Measurements from ENCODE around the gene C4A. TPM values are rescaled to one million over a fixed set of nuclear protein-coding genes. Genes with fewer than 3 reads are reported as not detected.
A peak's percentile ranks its signal among the peaks of the same experiment; 100 is the strongest.
"Not testable (repeated sequence)": the region's sequence is repeated elsewhere in the genome, so short reads cannot be mapped to it uniquely, and the experiment has no call there.

The C4A gene
- 179 TPM for total RNA-seq

GRCh38 chr6:31981744-31982143 is at the start of gene C4A:
TSS of gene C4A (plus strand) at chr6:31982057. CDS start at chr6:31982108, 51 bp downstream.
- DNase-seq (ENCODE audit: low spot score) = not testable (repeated sequence)

GRCh38 chr6:31932137-31932536 is 49.7 kb upstream of the C4A start:
- not testable (repeated sequence) for DNase-seq (ENCODE audit: low spot score)

- DNase-seq (ENCODE audit: low spot score) = no peak
Measured at GRCh38 chr6:31933537-31933936, 48.3 kb upstream of the C4A start.

DNA sequence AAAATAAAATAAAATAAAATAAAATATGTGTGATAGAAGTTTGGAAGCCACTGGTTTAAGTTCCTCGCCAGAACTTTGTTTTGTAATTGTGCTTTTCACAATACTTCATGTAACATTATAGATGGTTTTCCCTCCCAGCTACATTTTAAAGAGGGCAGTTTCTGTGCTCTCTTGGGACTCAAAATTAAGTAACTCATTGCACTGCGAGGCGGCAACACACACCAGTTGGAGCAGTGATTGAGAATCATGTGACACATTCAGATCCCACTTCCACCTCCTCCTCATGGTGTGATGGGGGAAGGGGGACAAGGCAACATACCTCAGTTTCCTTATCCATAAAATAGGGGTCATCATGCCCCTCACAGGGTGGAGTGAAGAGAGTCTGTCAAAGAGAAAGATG is 46.8 kb upstream of the C4A start:
- no peak for DNase-seq (ENCODE audit: low spot score)

DNA sequence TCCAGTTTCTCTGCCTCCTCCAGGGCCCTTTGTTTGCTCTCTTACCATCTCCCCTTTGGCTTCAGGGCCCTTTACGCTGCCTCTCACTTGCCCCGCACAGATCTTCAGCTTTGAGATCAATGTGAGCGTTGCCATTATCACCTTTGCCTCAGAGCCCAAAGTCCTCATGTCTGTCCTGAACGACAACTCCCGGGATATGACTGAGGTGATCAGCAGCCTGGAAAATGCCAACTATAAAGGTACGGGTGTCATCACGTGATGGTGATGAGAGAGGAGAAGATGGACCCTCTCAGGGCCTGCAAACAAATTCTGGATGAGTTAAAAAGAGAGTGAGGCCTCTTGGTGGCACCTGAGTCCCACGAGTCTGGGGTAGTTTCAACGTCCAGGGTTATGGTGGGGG is 46.0 kb upstream of the C4A start:
- DNase-seq (ENCODE audit: low spot score) = no peak

GRCh38 chr6:31940256-31940664 is 41.6 kb upstream of the C4A start:
- DNase-seq (ENCODE audit: low spot score) = no peak

DNA sequence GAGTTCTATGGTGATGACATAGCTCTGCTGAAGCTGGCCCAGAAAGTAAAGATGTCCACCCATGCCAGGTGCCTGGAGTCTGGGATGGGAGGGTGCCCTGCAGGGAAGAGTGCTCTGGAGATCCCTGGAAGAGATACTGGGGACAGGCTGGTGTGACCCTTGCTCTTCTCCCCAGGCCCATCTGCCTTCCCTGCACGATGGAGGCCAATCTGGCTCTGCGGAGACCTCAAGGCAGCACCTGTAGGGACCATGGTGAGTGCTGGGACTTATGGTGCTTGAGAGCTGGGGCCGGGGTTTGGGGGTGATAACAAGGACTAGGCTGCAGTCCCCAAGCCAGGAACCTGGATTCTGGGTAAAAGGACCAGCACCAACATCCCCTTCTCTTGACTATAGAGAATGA is 38.1 kb upstream of the C4A start:
- DNase-seq (ENCODE audit: low spot score) = no peak

GRCh38 chr6:31945154-31945506 is 36.7 kb upstream of the C4A start:
- no peak for DNase-seq (ENCODE audit: low spot score)

DNA sequence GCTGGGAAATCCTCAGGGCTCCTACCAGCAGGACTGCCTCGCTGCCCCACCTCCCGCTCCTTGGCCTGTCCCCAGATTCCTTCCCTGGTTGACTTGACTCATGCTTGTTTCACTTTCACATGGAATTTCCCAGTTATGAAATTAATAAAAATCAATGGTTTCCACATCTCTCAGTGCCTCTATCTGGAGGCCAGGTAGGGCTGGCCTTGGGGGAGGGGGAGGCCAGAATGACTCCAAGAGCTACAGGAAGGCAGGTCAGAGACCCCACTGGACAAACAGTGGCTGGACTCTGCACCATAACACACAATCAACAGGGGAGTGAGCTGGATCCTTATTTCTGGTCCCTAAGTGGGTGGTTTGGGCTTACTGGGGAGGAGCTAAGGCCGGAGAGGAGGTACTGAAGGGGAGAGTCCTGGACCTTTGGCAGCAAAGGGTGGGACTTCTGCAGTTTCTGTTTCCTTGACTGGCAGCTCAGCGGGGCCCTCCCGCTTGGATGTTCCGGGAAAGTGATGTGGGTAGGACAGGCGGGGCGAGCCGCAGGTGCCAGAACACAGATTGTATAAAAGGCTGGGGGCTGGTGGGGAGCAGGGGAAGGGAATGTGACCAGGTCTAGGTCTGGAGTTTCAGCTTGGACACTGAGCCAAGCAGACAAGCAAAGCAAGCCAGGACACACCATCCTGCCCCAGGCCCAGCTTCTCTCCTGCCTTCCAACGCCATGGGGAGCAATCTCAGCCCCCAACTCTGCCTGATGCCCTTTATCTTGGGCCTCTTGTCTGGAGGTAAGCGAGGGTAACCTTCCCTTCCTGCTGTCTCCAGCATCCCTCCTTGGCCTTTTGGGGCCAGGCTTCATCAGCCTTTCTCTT is 36.1 kb upstream of the C4A start, which contains the start of gene CFB:
CFB (plus strand) TSS at position 589 of the 863 bp plus-strand sequence; CDS start at position 716, 127 bp downstream.
- peak; percentile 91 for DNase-seq (ENCODE audit: low spot score)

GRCh38 chr6:31946370-31946885 is 35.4 kb upstream of the C4A start:
- no peak for DNase-seq (ENCODE audit: low spot score)

GRCh38 chr6:31947070-31947675 is 34.7 kb upstream of the C4A start:
- no peak for DNase-seq (ENCODE audit: low spot score)

- DNase-seq (ENCODE audit: low spot score) = no peak
Measured at GRCh38 chr6:31947864-31948263, 34.0 kb upstream of the C4A start.

DNA sequence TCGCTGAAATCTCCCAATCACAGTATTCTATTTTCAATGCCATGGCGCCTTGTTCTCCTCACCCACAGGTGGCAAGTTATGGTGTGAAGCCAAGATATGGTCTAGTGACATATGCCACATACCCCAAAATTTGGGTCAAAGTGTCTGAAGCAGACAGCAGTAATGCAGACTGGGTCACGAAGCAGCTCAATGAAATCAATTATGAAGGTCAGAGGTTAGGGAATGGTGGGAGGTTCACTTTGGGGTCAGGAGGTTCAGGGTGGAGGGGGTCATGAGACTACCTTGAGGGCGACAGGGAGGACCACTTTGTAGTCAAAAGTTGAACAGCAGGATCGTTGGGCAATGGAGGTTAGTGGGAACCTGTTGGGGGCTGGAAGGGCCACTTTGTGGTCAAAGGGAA is 33.6 kb upstream of the C4A start:
- no peak for DNase-seq (ENCODE audit: low spot score)

DNA sequence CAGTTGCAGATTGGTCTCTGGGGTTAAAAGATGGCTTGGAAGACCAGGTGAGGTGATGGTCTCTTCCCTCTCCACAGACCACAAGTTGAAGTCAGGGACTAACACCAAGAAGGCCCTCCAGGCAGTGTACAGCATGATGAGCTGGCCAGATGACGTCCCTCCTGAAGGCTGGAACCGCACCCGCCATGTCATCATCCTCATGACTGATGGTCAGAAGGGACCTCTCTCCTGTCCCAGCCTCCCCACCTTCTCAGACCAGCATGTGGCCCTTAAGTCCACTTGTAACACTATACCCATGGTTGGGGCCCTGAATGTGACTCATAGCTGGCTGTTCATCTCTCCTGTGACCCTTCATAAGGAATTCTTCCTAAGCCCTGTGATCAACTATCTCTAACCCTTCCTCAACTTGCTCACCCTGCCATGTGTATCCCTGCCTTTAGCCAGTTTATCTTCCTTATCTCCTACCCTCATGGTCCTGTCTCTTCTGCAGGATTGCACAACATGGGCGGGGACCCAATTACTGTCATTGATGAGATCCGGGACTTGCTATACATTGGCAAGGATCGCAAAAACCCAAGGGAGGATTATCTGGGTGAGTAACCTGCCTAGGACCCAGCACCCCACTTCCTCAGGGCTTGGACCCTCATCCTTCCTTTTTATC is 33.0 kb upstream of the C4A start:
- no peak for DNase-seq (ENCODE audit: low spot score)

- DNase-seq (ENCODE audit: low spot score) = no peak
Measured at GRCh38 chr6:31949926-31950548, 31.8 kb upstream of the C4A start.

- DNase-seq (ENCODE audit: low spot score) = peak; percentile 65
Measured at GRCh38 chr6:31952140-31952805, 29.6 kb upstream of the C4A start.

DNA sequence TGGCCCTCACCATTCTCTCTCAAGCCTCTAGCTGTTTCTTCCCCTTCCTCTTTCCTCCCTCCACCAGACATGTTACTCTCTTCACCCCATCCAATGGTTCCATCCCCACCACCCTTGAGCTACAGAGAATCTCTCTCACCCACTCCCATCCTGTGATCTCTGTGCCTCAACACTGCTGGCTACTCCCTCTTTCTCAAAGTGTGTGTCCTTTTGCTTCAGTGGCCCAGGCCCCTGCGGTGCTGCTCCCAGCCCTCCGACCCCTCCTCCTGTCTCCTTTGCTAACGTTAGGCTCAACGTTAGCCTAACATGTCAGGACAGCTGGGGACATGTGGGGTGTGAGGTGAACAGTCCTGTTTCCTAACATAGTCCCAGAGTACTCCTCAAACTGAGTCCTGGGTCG is 29.0 kb upstream of the C4A start:
- no peak for DNase-seq (ENCODE audit: low spot score)

DNA sequence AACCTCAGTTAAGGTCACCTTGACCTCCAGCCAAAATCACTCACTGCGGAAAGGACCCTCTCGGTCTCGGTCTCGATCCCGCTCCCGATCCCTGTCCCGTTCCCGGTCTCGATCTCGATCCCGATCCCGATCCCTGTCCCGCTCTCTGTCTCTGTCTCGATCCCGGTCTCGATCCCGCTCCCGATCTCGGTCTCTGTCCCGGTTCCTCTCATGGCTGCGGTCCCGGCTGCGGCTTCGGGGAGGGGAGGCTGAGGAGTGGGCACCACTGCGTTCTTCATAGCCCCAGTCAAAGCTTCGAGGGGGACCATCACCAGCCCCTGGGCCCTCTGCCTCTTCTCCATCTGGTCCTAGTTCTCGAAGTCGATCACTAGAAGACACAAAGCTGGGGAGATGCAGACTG is 27.3 kb upstream of the C4A start:
- DNase-seq (ENCODE audit: low spot score) = no peak

GRCh38 chr6:31956796-31957195 is 25.1 kb upstream of the C4A start:
- DNase-seq (ENCODE audit: low spot score) = no peak

DNA sequence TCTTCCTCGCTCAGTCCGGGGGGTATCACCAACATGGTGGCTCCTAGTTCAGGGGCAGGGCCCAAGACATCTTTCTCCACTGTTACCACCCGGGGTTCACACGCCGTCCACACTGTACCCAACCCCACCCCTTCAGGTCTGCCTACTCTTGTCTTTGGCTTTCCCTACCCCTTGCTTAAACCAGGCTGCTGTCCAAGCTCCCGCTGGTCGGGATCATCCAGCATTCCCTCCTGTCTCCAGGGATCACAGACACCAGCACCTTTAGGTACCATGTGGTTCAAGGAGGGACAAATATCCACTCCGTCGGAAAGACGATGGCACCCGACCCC is 23.5 kb upstream of the C4A start:
- no peak for DNase-seq (ENCODE audit: low spot score)

All from mucosa of gallbladder (tissue), 1 donor.